Karpas-422 (cell line): ENCODE measurements around the gene CBFA2T2. TPM values are rescaled to one million over a fixed set of nuclear protein-coding genes. Genes with fewer than 3 reads are reported as not detected.

ENCODE experiments used
- DNase-seq: peaks from one replicate; pipeline ENCODE4 v3.0.0-alpha.2; 2015
- H2AFZ ChIP-seq: fragments of 200-600 bp; sonication (generic); 2 replicates; pipeline ENCODE4 v1.6.1; 2014; ENCODE audit warnings: antibody characterized with exemption, low read length, mixed read lengths
- H3K27ac ChIP-seq: fragments of 200-600 bp; sonication (generic); 2 replicates; pipeline ENCODE4 v1.5.1; 2014; ENCODE audit warnings: mild to moderate bottlenecking, low read length, moderate library complexity
- H3K27me3 ChIP-seq: fragments of 200-600 bp; sonication (generic); 2 replicates; pipeline ENCODE4 v1.6.1; 2014; ENCODE audit warnings: low read length, mixed read lengths
- H3K36me3 ChIP-seq: fragments of 200-600 bp; sonication (generic); 2 replicates; pipeline ENCODE4 v1.6.1; 2014; ENCODE audit warnings: low read length, mixed read lengths; ENCODE audit not compliant: insufficient read depth
- H3K4me1 ChIP-seq: fragments of 200-600 bp; sonication (generic); 2 replicates; pipeline ENCODE4 v1.6.1; 2014; ENCODE audit warnings: mild to moderate bottlenecking, low read length, mixed read lengths
- H3K4me2 ChIP-seq: fragments of 200-600 bp; sonication (generic); 2 replicates; pipeline ENCODE4 v1.6.1; 2014; ENCODE audit warnings: low read length, low read depth, mild to moderate bottlenecking; ENCODE audit not compliant: poor library complexity, severe bottlenecking
- H3K4me3 ChIP-seq: fragments of 200-600 bp; sonication (generic); 2 replicates; pipeline ENCODE4 v1.5.1; 2014; ENCODE audit warnings: mild to moderate bottlenecking, antibody characterized with exemption, low read length, mixed read lengths
- H3K79me2 ChIP-seq: fragments of 200-600 bp; sonication (generic); 2 replicates; pipeline ENCODE4 v1.6.1; 2014; ENCODE audit warnings: mild to moderate bottlenecking, low read length, mixed read lengths
- H3K9ac ChIP-seq: fragments of 200-600 bp; sonication (generic); 2 replicates; pipeline ENCODE4 v1.6.0; 2014; ENCODE audit warnings: low read length
- H3K9me2 ChIP-seq: fragments of 200-600 bp; sonication (generic), shearing (Covaris generic); replicated peaks from 2 replicates; pipeline ENCODE4 v1.6.0; 2014; ENCODE audit warnings: mild to moderate bottlenecking, low read length, moderate library complexity; ENCODE audit not compliant: insufficient read depth
- H3K9me3 ChIP-seq: fragments of 300-700, 200-600 bp; sonication (generic); 2 replicates; pipeline ENCODE4 v1.6.1; 2014; ENCODE audit warnings: low read length, mixed read lengths
- H4K20me1 ChIP-seq: fragments of 200-600 bp; sonication (generic); 2 replicates; pipeline ENCODE4 v1.6.1; 2014; ENCODE audit warnings: mild to moderate bottlenecking, antibody characterized with exemption, low read length, low read depth; ENCODE audit not compliant: insufficient read depth
- total RNA-seq: library from RNA; depleted of rRNA; stranded (reverse); fragments of >200 nt; shearing (Covaris generic); gene quantifications from 2 replicates; pipeline ENCODE4 v1.2.3, GENCODE V29; 2014; ENCODE audit warnings: low replicate concordance

Gene CBFA2T2
- total RNA-seq, 1 experiment from 2014 or later: 54.8 TPM

GRCh38 chr20:33674294-33675135, 184.6 kb downstream of the CBFA2T2 start, which contains the start of gene NECAB3:
NECAB3 (minus strand) TSS chr20:33674428; CDS start chr20:33674352, 76 bp downstream.
- Histone ChIP-seq H3K79me2 (peaks cover 30% of the 10 kb centered on the region), H3K4me3 (peak within 1 kb of the TSS; percentile 80), H3K36me3 (peaks cover 16% of the 10 kb centered on the region; the same call in 1 of the 2 replicates), H3K4me1 (peaks cover 64% of the 10 kb centered on the region), H3K27ac (peak within 1 kb of the TSS; percentile 89), H3K4me2 (peak within 1 kb of the TSS; percentile 88), H3K27me3 (no peaks in the 10 kb centered on the region), H4K20me1 (no peaks in the 10 kb centered on the region), H3K9me3 (no peaks in the 10 kb centered on the region), H3K9ac (peak within 1 kb of the TSS; percentile 89), H3K9me2 (no peaks in the 10 kb centered on the region), H2AFZ (peak within 1 kb of the TSS; percentile 14; the same call in 1 of the 2 replicates)
- DNase-seq: peak; percentile 90

GRCh38 chr20:33675136-33675959, 185.5 kb downstream of the CBFA2T2 start:
- H3K9ac ChIP-seq: peak overlapping the region; percentile 89
- peak overlapping the region; percentile 88 for H3K4me2 ChIP-seq
- no peak overlapping the region for H2AFZ ChIP-seq
- no peaks in the 10 kb centered on the region for H3K9me3 ChIP-seq
- peak overlapping the region; percentile 85 for H3K27ac ChIP-seq
- H3K4me1 ChIP-seq: peaks cover 64% of the 10 kb centered on the region
- no peaks in the 10 kb centered on the region for H3K27me3 ChIP-seq
- no peaks in the 10 kb centered on the region for H3K9me2 ChIP-seq
- peaks cover 16% of the 10 kb centered on the region; the same call in 1 of the 2 replicates for H3K36me3 ChIP-seq
- no peaks in the 10 kb centered on the region for H4K20me1 ChIP-seq
- H3K79me2 ChIP-seq: peaks cover 34% of the 10 kb centered on the region
- H3K4me3 ChIP-seq: peak overlapping the region; percentile 80; the same call in 1 of the 2 replicates
- DNase-seq: no peak

GRCh38 chr20:33676121-33676520, 186.2 kb downstream of the CBFA2T2 start:
- H3K4me2 ChIP-seq: no peak overlapping the region
- no peaks in the 10 kb centered on the region for H4K20me1 ChIP-seq
- H3K79me2 ChIP-seq: peaks cover 39% of the 10 kb centered on the region
- H3K27me3 ChIP-seq: no peaks in the 10 kb centered on the region
- no peaks in the 10 kb centered on the region for H3K9me3 ChIP-seq
- H3K4me3 ChIP-seq: no peak overlapping the region
- H3K9me2 ChIP-seq: no peaks in the 10 kb centered on the region
- H3K27ac ChIP-seq: peak overlapping the region; percentile 85
- no peak overlapping the region for H2AFZ ChIP-seq
- peaks cover 12% of the 10 kb centered on the region; the same call in 1 of the 2 replicates for H3K36me3 ChIP-seq
- no peak overlapping the region for H3K9ac ChIP-seq
- DNase-seq: no peak
- peaks cover 64% of the 10 kb centered on the region for H3K4me1 ChIP-seq

GRCh38 chr20:33676652-33677645, 187.1 kb downstream of the CBFA2T2 start:
- peaks cover 5% of the 10 kb centered on the region; the same call in 1 of the 2 replicates for H3K36me3 ChIP-seq
- H4K20me1 ChIP-seq: no peaks in the 10 kb centered on the region

GRCh38 chr20:33677991-33678702, 188.3 kb downstream of the CBFA2T2 start:
- no peak overlapping the region for H2AFZ ChIP-seq
- peaks cover 64% of the 10 kb centered on the region for H3K4me1 ChIP-seq
- peaks cover 40% of the 10 kb centered on the region for H3K79me2 ChIP-seq
- no peak overlapping the region for H3K9ac ChIP-seq
- H3K4me2 ChIP-seq: no peak overlapping the region
- H3K4me3 ChIP-seq: no peak overlapping the region
- H3K9me3 ChIP-seq: no peaks in the 10 kb centered on the region
- H3K36me3 ChIP-seq: no peaks in the 10 kb centered on the region
- peak overlapping the region; percentile 92 for H3K27ac ChIP-seq
- H4K20me1 ChIP-seq: no peaks in the 10 kb centered on the region
- H3K9me2 ChIP-seq: no peaks in the 10 kb centered on the region
- no peak for DNase-seq
- H3K27me3 ChIP-seq: no peaks in the 10 kb centered on the region

More at GRCh38 chr20:33676652-33677645, 187.1 kb downstream of the CBFA2T2 start:
- H3K79me2 ChIP-seq: peaks cover 40% of the 10 kb centered on the region
- peaks cover 64% of the 10 kb centered on the region for H3K4me1 ChIP-seq
- DNase-seq: no peak
- H3K9ac ChIP-seq: no peak overlapping the region
- no peak overlapping the region for H2AFZ ChIP-seq
- H3K4me2 ChIP-seq: no peak overlapping the region
- no peaks in the 10 kb centered on the region for H3K9me2 ChIP-seq
- H3K9me3 ChIP-seq: no peaks in the 10 kb centered on the region
- H3K27ac ChIP-seq: no peak overlapping the region
- no peaks in the 10 kb centered on the region for H3K27me3 ChIP-seq
- H3K4me3 ChIP-seq: no peak overlapping the region

DNA sequence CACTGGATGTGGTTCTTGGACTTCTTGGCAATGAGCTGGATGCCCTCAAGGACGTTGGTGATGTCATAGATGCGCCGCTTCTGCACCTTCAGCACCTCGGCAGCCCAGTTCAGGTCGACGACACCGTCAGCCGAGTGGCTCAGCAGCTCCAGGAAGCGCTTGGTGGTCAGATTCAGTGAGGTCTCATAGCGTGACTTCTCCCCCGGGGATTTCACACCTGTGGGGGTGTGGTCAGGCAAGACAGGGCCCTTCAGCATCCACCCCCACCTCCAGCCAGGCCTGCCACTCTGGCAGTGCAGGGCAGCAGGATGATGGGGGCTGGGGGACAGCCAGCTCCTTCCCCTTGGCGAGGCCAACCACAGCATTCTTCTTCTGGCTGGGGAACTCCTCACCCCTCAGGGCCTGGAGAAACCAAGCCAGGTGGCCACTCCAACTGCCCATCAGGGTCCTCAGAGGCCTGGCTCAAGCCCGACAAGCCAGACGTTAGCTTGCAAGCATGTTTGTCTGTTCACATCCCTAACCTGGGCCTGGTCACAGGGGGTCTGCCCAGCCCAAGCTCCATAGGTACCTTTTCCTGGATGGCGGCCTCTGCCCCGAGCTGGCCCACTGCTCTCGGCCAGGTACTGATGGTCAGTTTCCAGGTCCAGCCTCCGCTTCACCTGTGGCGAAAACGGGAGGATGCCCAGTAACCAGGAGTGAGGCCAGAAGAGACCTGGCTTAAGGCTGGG, 190.0 kb downstream of the CBFA2T2 start:
- Histone ChIP-seq H2AFZ (no peak overlapping the region), H3K4me3 (peak overlapping the region; percentile 39; the same call in 1 of the 2 replicates), H3K27me3 (no peaks in the 10 kb centered on the region), H3K9me2 (no peaks in the 10 kb centered on the region), H3K4me1 (peaks cover 68% of the 10 kb centered on the region), H3K27ac (peak overlapping the region; percentile 92), H3K4me2 (peak overlapping the region; percentile 57), H3K36me3 (no peaks in the 10 kb centered on the region), H3K9ac (peak overlapping the region; percentile 66), H3K9me3 (no peaks in the 10 kb centered on the region), H4K20me1 (peaks cover 12% of the 10 kb centered on the region; the same call in 1 of the 2 replicates), H3K79me2 (peaks cover 48% of the 10 kb centered on the region)
- DNase-seq: peak; percentile 91
